Activated CD4-positive, alpha-beta T cell treated with anti-CD3 and anti-CD28 coated beads, Interleukin-2, amount 50 U/mL, for 48 hours (primary cell): Measurements from ENCODE around the gene PIK3CG.
"Not testable (repeated sequence)": the region's sequence is repeated elsewhere in the genome, so short reads cannot be mapped to it uniquely, and the experiment has no call there.

Source experiments
- DNase-seq, 2 experiments: peaks; one replicate each; pipeline ENCODE4 v3.0.0-alpha.2; 2020

PIK3CG gene

GRCh38 chr7:106865130-106866041 lies at the start of gene PIK3CG:
PIK3CG (plus strand) TSS chr7:106865282; CDS start chr7:106867562, 2,280 bp downstream.
- no peak for DNase-seq

- no peak for DNase-seq
These were observed 48.0 kb upstream of the PIK3CG start for GRCh38 chr7:106817098-106817497.

- no peak for DNase-seq
These were observed 46.3 kb upstream of the PIK3CG start for GRCh38 chr7:106818736-106819135.

- DNase-seq, result no peak
These were observed 45.5 kb upstream of the PIK3CG start for GRCh38 chr7:106819546-106819945.

- no peak for DNase-seq
These were observed 44.5 kb upstream of the PIK3CG start for GRCh38 chr7:106820321-106821217.

GRCh38 chr7:106823631-106824030 lies 41.5 kb upstream of the PIK3CG start:
- DNase-seq, result no peak

GRCh38 chr7:106824458-106824857 lies 40.6 kb upstream of the PIK3CG start:
- DNase-seq, result no peak

- DNase-seq, result no peak
These were observed 37.5 kb upstream of the PIK3CG start for GRCh38 chr7:106827626-106828025.

- no peak for DNase-seq
These were observed 35.6 kb upstream of the PIK3CG start for GRCh38 chr7:106829496-106829895.

GRCh38 chr7:106830896-106831295 lies 34.2 kb upstream of the PIK3CG start:
- not testable (repeated sequence) for DNase-seq

- DNase-seq, result no peak
These were observed 28.3 kb upstream of the PIK3CG start for GRCh38 chr7:106836816-106837215.

- no peak for DNase-seq
These were observed 25.6 kb upstream of the PIK3CG start for GRCh38 chr7:106839511-106839910.

- no peak for DNase-seq
These were observed 24.7 kb upstream of the PIK3CG start for GRCh38 chr7:106840342-106840741.

- DNase-seq, result no peak
These were observed 23.1 kb upstream of the PIK3CG start for GRCh38 chr7:106841896-106842390.

GRCh38 chr7:106844279-106844997 lies 20.6 kb upstream of the PIK3CG start:
- DNase-seq, result no peak

GRCh38 chr7:106848049-106848448 lies 17.0 kb upstream of the PIK3CG start:
- no peak for DNase-seq

- no peak for DNase-seq
These were observed 16.1 kb upstream of the PIK3CG start for GRCh38 chr7:106848851-106849442.

- DNase-seq, result not testable (repeated sequence)
These were observed 13.4 kb upstream of the PIK3CG start for GRCh38 chr7:106851632-106852031.

- DNase-seq, result no peak
These were observed 11.7 kb upstream of the PIK3CG start for GRCh38 chr7:106853250-106853908.

GRCh38 chr7:106855540-106856132 lies 9.4 kb upstream of the PIK3CG start:
- DNase-seq, result no peak
